Measurements from ENCODE around the gene PCGF3.
A peak's percentile ranks its signal among the peaks of the same experiment; 100 is the strongest.

The PCGF3 gene

GRCh38 chr4:684623-685327 is 20.9 kb upstream of the PCGF3 start:
- no peak overlapping the region for H3K4me3 ChIP-seq (ENCODE audit: low read depth, low read length)
- no peak for TF ChIP-seq CTCF (IDR thresholded peaks at IDR 0.05; ENCODE audit: low read depth, low read length)

- no peak for TF ChIP-seq CTCF (IDR thresholded peaks at IDR 0.05; ENCODE audit: low read depth, low read length)
- no peak overlapping the region for H3K4me3 ChIP-seq (ENCODE audit: low read depth, low read length)
Observed at GRCh38 chr4:685679-686412, 19.8 kb upstream of the PCGF3 start.

DNA sequence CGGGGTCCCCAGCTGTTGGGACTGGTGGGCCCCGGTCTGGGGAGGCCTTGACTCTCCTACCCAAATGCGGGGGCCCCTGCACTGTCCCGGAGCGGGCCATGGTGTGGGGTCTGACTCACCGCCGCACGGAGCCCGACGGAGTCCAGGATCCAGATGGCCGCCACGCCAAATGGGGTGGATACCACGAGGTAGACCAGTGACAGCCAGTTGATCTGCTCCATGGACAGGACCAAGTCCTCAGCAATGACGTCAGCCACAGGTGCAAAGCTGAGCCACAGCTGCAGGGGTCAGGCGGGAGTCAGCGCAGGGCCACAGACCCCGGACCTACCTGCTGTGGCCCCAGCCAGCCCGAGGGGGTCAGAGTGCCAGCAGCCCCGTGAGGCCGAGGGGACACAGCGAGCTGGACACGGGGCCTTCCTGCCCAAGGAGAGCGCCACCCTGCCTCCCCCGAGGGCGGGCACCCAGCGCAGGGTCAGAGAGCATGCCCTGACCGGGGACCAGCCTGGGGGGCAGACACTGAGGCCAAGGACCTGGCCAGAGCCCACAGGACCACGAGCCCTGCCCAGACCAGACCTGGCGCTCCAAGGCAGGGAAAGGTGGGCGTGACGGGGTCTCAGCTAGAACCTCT is 19.1 kb upstream of the PCGF3 start:
- TF ChIP-seq CTCF (IDR thresholded peaks at IDR 0.05; ENCODE audit: low read depth, low read length): no peak
- H3K4me3 ChIP-seq (ENCODE audit: low read depth, low read length): no peak overlapping the region

- TF ChIP-seq CTCF (IDR thresholded peaks at IDR 0.05; ENCODE audit: low read depth, low read length): no peak
- H3K4me3 ChIP-seq (ENCODE audit: low read depth, low read length): peak overlapping the region; percentile 31
Observed at GRCh38 chr4:687048-687970, 18.3 kb upstream of the PCGF3 start.

DNA sequence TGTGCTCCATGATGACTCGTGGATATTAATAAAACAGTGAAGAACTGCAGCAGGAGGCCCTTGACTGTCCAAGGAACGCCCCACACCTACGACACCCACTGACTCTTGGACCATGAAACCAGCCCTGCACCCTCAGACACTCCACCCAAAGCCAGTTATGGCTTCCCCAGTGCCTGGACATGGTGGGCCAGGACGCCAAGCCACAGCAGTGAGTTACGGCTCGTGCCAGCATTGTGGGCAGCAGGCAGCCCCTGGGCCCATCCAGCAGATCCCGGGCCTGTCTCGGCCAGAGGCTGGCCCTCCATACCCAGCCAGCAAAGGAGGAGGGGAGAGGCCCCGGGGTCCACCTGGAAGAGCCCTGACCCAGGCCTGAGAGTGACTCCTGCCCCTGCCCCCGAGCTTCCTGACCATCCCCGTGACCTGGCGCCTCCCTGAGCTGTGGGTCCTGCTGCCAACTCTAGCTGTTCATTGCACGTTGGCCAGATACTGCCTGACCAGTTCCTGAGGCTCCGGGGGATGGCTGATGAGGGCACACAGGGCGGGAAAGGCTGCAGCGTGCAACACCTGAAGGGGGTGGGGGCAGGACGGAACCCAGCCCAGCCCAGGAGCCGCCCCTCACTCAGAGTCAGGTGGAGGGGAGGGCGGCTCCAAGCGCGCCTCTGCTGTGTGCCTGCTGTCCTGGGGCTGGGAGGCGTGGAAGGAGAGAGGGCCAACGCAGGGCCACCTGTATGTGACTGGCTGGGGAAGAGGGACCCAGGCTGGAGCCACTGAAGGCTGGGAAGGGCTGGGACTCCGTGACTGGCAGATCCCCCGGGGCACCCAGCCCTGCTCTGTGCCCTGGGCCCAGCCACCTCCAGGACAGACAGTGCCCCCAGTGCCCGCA is 17.4 kb upstream of the PCGF3 start:
- H3K4me3 ChIP-seq (ENCODE audit: low read depth, low read length): peak overlapping the region; percentile 48
- no peak for TF ChIP-seq CTCF (IDR thresholded peaks at IDR 0.05; ENCODE audit: low read depth, low read length)
